Endothelial cell (in vitro differentiated cells): ENCODE results near the gene PADI1. TPM values are rescaled to one million over a fixed set of nuclear protein-coding genes. Genes with fewer than 3 reads are reported as not detected.

Experiments used
- DNase-seq: peaks from one replicate; pipeline ENCODE4 v3.0.0; 2021; ENCODE audit warnings: low spot score
- H3K27ac Mint-ChIP-seq: one replicate; pipeline ENCODE4 v1.8.0; 2021; ENCODE audit warnings: mixed read lengths, inconsistent platforms; ENCODE audit not compliant: unreplicated experiment
- H3K27me3 Mint-ChIP-seq: one replicate; pipeline ENCODE4 v1.8.0; 2021; ENCODE audit warnings: mild to moderate bottlenecking, moderate library complexity, mixed read lengths, inconsistent platforms; ENCODE audit not compliant: unreplicated experiment
- H3K36me3 Mint-ChIP-seq: one replicate; pipeline ENCODE4 v1.8.0; 2021; ENCODE audit warnings: mild to moderate bottlenecking, low read depth, mixed read lengths, inconsistent platforms; ENCODE audit not compliant: unreplicated experiment
- H3K4me1 Mint-ChIP-seq: one replicate; pipeline ENCODE4 v1.8.0; 2021; ENCODE audit warnings: mild to moderate bottlenecking, mixed read lengths, inconsistent platforms; ENCODE audit not compliant: unreplicated experiment
- H3K4me3 Mint-ChIP-seq: one replicate; pipeline ENCODE4 v1.8.0; 2021; ENCODE audit warnings: mild to moderate bottlenecking, mixed read lengths, inconsistent platforms; ENCODE audit not compliant: unreplicated experiment
- H3K9me3 Mint-ChIP-seq: one replicate; pipeline ENCODE4 v1.8.0; 2021; ENCODE audit warnings: mixed read lengths, inconsistent platforms; ENCODE audit not compliant: unreplicated experiment
- microRNA-seq: library from miRNA; unstranded; fragments of <30 nt; microRNA quantifications from one replicate; pipeline ENCODE4, GENCODE V29; 2020; ENCODE audit not compliant: unreplicated experiment
- total RNA-seq: library from RNA; stranded (reverse); fragmentation: NEBNext Ultra II Directional; extraction: Animal tissue kit (Norgen Biotek cat#: 25700); gene quantifications from one replicate; pipeline ENCODE4 v1.2.1, GENCODE V29; 2021; ENCODE audit not compliant: unreplicated experiment
- TF ChIP-seq, protein P1 (sequence below): fragments of 200-600 bp; sonication (generic); IDR thresholded peaks from one replicate; pipeline ENCODE4 v1.5.0; 2021; ENCODE audit warnings: antibody characterized with exemption; ENCODE audit not compliant: unreplicated experiment

The PADI1 gene
- total RNA-seq, 1 donor from 2014 or later = 0.08 TPM

DNA sequence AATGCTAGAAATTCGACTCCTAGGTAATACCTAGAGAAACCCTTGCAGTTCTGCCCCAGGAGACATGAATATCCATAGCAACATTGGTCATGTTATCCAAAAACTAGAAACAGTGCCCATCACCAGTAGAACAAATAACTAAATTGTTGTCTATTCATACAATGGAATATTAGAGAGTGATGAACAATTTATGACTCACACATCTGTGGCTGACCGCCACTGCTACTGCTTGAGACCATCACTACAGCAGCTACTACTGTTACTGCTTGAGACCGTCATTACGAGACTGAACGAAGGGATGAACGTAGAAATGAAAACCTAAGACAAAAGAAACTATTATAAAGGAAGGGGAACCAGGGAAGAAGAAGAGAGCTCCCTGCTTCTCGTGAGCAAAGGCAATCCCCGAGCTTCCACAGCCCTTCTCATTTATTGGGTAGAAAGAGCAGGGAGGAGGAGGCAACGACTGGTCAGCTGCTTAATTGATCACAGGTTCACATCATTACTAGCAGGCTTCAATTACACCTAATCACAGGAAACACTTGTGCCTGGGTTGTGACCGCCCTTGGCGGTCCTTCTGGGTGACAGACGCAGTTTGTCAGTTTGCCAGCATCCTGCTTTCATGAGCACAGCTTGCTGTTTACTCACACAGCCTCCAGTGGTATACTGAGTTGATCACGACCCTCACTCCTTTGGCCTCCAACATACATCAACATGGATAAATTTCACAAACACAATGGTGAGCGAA lies 88.9 kb downstream of the PADI1 start:
- TF ChIP-seq, protein P1, sequence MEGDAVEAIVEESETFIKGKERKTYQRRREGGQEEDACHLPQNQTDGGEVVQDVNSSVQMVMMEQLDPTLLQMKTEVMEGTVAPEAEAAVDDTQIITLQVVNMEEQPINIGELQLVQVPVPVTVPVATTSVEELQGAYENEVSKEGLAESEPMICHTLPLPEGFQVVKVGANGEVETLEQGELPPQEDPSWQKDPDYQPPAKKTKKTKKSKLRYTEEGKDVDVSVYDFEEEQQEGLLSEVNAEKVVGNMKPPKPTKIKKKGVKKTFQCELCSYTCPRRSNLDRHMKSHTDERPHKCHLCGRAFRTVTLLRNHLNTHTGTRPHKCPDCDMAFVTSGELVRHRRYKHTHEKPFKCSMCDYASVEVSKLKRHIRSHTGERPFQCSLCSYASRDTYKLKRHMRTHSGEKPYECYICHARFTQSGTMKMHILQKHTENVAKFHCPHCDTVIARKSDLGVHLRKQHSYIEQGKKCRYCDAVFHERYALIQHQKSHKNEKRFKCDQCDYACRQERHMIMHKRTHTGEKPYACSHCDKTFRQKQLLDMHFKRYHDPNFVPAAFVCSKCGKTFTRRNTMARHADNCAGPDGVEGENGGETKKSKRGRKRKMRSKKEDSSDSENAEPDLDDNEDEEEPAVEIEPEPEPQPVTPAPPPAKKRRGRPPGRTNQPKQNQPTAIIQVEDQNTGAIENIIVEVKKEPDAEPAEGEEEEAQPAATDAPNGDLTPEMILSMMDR = no peak
- H3K9me3 Mint-ChIP-seq = no peaks in the 10 kb centered on the region
- no peaks in the 10 kb centered on the region for H3K36me3 Mint-ChIP-seq
- no peaks in the 10 kb centered on the region for H3K27me3 Mint-ChIP-seq
- no peak for DNase-seq
- H3K4me3 Mint-ChIP-seq = no peak overlapping the region
- no peaks in the 10 kb centered on the region for H3K4me1 Mint-ChIP-seq
- no peak overlapping the region for H3K27ac Mint-ChIP-seq

DNA sequence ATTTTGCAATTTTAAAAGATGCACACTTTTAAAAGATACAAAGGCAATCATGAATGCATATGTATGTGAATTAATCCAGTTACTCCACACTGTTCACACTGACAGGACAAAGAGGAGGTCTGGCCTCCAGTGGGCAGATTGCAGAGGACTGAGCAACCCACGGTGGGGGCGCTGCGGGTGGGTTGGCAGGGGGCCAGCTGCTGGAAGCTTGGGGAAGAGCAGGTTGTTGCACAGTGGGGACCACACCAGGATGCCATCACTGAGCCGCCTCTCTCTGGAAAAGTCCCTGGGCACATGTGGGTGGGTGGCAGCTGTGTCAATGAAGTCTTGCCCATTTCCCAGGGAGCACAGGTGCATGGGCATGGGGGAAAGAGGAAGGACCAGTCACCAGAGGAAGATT lies 90.4 kb downstream of the PADI1 start:
- H3K27me3 Mint-ChIP-seq = no peaks in the 10 kb centered on the region
- H3K9me3 Mint-ChIP-seq = no peaks in the 10 kb centered on the region
- H3K4me3 Mint-ChIP-seq = no peak overlapping the region

More for the DNA sequence above, 90.4 kb downstream of the PADI1 start:
- Mint-ChIP-seq H3K4me1 (no peaks in the 10 kb centered on the region), H3K27ac (no peak overlapping the region), H3K36me3 (no peaks in the 10 kb centered on the region)
- TF ChIP-seq, protein P1 = no peak
- no peak for DNase-seq

Small RNA genes within 50 kb of the gene (microRNA-seq; reads per million reads assigned to microRNA genes)
- not detected for gene MIR3972

Other genes starting within 250 kb of the PADI1 start
- 154 TPM for gene MFAP2, start 224.5 kb upstream of the PADI1 start, total RNA-seq
- gene ATP13A2, start 193.2 kb upstream of the PADI1 start, total RNA-seq = 55.6 TPM
- 44.9 TPM for gene SDHB, start 151.1 kb upstream of the PADI1 start, total RNA-seq
- gene PADI2, start 85.7 kb upstream of the PADI1 start, total RNA-seq = 0.28 TPM
- gene PADI3, start 44.0 kb downstream of the PADI1 start, total RNA-seq = not detected
- gene PADI4, start 103.1 kb downstream of the PADI1 start, total RNA-seq = not detected
- not detected for gene PADI6, start 167.1 kb downstream of the PADI1 start, total RNA-seq
- gene RCC2, start 234.5 kb downstream of the PADI1 start, total RNA-seq = 180 TPM